HCEC 1CT (cell line): ENCODE results near the gene CD46.

Experiments used
- DNase-seq: peaks from one replicate; pipeline ENCODE4 v3.0.0-alpha.2; 2017

CD46 gene

DNA sequence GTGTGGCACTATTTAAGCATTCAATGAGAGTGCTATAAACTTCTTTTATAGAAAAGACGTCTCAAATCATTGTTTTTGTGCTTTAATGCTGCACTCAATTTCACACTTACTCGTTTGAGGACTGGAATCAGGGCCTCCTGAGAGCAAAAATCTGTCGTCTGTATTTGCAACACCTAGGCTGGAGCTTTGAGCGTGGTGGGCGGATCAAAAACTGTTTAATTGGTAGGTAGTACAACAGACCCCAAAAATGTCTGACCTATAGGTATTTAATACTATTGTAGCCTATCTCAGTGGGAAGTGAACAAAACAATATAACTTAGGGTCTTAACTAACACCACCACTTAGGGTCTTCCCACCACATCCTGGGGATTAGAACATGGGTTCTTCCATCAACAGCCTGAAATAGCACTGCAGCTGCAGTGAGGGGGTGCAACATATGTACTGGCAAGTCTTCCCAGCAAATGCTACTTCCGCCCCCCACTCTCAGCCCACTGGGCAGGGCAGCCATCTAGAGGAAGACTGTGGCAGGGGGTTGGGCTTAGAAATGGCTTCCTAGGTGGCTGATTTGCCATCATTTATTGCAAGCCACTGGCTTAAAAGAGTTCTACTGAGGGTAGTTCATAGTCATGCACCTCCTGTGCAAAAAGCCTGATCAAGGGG lies 48.3 kb downstream of the CD46 start:
- DNase-seq = no peak

DNA sequence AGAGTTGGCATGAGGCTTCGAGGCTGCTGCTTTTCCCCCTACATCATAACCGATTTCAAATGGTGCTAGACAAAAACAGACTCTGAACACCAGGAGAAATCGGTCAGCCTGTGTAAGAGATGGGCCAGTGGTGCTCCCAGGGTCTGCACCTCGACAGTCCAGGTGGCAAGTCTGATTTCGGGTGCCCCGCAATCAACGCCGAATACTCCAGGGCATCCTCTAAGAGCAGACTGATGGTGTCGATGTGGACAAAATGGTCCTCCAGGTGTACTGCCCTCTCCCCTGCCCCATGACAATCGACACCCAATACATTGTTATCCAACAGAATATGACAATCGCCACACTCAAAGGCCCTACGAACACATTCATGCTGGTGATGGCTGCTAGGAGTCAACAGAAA lies 50.0 kb downstream of the CD46 start:
- no peak for DNase-seq

DNA sequence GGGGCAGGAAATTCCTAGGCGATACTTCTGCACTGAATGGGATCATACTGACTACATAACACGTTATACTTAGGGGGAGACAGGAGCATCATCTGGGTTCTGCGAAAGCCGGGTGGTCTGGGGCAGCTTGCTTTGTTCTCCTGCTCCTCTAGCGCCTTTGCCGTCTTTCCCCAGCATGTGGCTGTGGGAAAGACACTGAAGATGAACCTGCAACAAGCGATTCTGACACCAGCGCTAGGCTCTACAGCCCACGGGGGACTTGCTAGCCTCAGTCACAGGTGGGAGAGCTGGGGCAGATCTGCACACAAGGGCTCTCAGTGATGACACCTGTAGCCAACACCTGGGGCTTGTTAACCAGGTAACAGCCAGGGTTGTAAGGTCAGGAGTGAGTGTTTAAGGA lies 51.8 kb downstream of the CD46 start:
- no peak for DNase-seq

DNA sequence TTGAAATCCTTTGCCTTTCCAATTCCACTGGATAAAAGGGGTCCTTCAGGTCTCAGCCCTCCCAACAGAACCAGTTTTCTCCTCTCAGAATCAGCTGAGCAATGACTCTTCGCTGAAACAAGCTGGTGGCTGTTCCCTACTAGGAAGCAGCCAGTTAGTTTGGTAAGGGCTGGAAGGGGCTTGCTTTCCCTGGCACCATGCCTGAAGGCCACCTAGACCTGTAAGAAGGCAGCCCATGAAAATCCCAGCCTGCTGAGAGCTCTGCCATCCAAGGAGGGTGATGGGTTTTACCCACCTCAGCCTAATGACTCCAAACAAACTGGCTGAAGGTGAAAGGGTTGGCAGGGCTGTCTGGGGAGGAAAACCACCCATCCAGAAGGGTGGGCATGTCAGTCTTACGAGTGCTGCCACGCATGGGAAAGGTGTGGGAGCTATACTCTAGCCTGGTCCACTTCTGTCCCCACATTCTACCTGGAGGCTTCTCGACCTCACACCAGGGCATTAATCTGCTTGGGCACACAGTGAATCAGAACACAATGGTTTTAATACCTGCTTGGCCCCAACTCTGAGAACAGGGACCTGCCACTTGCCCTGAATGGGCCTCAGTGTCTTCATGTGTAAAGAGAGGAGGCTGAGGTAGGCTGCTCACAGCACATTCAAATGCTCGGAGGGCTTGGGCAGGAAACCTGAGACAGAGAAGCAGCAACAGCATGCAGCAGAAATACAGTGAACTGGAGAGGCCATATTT lies 53.0 kb downstream of the CD46 start:
- no peak for DNase-seq

DNA sequence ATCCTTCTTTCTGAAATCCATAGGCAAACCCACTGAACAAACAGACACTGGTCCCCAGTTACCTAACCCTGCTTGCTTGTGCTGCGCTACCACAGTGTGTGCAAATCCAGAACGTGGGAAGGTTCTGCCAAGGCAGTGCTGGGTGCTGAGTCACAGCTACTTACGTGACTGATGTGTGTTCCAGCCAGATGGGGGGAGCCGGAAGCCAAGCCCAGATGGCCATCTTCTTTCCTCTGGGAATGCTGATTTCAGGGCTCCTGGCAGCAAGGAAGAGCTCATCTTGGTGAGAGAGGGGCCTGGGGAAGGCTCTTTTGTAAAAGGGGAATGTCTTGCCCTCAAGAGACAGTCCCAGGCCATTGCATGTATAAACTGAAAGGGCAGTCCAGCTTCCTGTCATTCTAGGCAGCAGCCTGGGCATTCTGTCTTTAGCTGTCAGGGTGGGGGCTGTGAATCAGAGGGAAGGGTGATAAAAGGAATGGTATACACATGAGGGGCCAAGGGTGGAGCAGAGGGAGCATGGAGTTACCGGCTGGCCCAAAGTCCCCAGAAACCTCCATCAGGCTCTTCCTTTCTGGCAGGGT lies 54.1 kb downstream of the CD46 start:
- DNase-seq = peak; percentile 98

DNA sequence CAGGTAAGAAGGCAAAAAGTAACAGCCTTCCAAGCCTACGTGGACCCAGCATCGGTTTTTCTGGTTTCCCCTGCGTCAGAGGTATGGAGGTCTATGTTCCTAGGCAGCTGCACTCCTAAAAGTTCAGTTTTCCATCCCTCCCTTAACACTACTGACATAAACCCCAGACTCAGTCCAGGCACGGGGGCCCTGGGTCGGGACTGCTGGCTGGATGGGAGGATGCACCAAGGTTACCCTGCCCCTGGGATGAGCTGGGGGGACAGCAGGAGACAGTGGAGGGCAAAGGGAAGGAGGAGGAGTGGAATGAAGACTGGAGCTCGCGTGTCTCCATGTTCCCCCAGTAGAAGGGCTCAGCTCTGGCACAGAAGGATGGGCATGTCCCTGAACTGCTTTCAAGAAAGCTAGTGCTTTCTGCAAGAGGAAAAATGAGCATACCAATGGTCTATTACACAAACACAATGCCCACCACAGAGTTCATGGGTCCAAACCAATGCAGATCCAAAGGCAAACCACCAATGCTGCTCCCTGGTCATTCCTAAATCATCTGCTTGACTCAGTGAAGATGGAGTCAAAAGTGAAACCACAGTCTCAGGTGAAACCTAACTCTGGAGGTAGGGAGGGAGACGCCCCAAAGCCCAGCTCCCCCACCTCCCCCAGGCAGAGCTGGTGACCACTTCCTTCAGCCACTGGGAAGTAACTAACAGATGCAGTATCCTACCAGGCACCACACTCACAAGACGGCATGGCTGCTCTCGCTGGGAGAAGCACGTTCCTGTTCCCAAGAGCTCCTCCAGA lies 54.9 kb downstream of the CD46 start:
- peak; percentile 37 for DNase-seq

DNA sequence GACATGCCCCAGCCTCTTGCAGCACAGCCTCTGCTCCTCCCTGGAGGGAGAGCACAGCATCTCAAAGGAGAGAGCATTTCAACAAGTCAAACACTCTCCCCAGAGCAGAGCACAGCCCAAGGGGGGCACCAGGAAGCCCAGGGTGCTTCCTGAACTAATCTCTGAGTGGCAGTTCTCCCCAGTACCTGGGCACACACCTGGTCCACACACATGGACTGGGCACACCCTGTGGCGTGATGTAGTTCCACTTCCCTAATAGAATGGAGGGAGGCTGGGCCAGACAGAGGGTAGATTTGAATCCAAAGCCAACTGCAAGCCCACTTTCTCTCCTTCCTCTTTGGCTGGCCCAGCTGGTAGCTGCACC lies 55.5 kb downstream of the CD46 start:
- no peak for DNase-seq

DNA sequence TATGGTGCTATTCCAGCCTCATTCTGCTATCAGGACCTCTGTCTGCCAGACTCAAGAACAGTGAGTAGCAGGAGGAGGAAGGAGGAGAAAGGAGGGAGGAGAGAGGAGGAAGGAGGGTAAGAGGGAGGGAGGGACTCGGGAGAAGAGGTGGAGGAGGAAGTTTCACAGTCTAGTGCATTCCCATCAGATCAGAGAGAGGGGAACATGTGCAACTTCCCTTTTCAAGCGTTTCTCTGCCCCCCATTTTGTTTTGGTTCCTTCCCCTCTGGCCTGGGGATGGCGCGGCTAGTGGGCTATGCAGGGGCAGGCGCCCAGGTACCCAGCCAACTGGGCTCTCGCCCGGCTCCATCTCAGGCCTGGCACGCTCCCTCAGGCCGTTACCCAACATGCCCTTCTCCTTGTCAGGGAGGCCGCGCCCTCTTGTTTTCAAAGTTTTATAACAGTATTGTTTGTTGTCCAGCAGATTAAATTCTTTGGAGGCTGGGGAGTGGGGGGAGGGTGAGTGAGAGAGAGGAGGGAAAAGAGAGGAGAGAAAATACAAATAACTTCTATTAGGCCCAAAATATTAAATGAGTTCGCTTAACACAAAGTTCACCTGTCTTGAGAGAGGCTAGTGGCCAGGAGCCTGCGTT lies 56.0 kb downstream of the CD46 start:
- DNase-seq = no peak

DNA sequence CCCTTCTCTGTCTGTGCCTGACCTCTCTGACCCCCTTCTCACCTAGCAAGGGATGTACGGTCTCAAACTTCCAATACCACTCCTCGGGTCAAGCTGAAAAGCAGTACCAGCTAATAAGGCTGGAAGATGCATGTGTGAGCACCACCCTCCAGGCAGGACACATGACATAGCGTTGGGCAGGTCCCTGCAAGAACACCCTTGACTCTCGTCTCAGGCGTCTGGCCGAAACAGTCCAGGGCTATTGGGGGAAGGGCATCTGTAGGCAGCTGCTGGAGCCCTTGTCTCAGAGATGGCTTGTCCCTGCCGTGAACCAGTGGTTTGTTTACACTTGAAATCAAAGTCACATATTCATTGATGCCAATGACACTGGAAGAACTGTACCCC lies 56.5 kb downstream of the CD46 start:
- no peak for DNase-seq

DNA sequence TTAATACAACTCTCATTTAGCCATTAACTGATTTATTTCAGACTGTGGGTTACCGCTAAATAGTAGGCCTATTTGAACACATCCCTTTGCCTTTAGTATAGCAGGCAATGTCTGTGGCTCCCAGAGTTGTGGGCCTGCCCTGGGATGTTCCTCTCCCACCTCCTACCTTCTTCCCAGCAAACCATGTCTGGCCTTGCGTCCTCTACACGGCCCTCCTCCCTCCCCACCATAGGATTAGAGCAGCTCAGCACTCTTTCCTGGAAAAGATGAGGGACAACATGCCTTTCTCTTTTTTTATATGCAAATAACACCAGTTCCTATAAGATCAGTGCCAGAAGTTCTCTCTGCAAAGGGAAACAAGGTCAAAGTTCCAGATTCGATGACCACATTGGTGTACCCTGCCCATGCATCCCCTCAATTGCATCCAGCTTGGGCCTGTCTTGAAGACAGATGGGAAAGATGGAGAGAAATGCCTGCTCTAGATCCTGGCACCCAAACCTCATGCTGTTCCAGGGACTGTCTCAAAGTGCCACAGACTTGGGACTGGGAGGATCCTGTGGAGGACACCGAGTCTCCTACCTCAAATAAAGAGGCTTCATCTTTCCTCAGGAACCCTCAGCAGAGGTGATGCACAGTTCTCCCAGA lies 57.2 kb downstream of the CD46 start:
- DNase-seq = no peak

DNA sequence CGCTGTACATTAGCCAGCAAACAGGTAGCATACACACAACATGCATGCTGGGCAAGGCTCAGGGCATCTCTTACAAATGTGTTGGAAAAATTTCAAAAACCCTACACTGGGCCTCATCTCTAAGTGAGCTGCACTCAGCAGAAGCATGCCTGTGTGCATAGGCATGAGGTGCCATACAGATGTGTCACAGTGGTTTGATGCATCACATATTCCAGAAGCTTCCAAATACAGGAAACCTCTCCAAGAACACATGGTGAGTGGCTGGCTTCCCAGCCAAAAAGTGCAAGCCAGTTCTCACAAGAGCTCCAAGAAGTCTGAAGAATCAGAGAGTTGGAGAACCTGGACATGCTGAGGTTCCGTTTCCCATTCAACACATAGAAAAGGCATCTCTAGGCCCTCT lies 58.3 kb downstream of the CD46 start:
- peak; percentile 65 for DNase-seq

DNA sequence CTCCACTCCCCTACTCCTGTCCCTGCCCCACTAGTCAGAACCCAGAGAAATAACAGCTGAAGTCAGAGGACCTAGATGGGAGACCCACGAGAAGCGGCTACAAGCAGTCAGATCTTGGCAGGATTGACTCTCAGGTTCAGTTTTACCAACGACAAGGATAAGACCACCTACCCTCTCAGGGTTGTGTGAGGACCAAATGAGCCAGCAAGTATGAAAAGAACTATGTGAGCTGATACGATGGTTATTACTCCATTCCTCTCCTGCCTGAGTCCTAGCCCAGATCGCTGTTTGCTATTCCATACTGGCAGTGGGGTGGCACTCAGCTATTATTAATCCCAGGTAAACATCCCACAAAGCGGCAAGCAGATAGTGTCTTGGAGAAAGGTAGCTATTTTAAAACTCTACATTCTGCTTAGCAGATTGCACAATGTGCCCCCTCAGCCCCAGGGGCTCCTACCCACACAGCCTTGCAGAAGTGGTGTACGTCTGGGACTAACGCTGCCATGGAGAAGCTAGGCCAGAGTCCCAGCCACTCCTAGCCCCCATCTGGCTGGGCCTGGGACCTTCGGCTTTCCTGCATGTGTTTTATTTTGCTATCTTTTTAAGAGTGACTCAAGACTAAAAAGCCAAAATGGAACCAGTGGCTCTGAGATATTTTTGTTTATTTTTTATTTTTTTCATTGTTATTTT lies 58.9 kb downstream of the CD46 start:
- no peak for DNase-seq

DNA sequence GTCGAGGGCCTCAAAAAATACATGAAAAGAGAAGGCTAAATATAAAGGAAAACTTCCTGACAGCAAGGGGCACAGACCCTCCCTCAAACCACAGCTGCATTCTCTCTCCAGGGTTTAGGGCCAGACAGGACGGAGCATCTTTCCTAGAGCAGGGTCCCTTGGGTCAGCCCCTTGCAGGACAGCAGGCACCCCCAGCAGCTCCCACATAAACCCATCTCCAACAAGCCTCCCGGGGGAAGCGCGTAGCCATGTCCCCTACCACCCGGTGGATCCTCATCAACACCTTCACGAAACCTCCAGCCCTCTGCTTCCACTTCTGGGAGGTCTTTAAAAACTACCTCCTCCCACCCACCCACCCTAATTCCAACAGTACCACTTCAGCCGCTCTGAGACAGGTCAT lies 59.5 kb downstream of the CD46 start:
- no peak for DNase-seq

DNA sequence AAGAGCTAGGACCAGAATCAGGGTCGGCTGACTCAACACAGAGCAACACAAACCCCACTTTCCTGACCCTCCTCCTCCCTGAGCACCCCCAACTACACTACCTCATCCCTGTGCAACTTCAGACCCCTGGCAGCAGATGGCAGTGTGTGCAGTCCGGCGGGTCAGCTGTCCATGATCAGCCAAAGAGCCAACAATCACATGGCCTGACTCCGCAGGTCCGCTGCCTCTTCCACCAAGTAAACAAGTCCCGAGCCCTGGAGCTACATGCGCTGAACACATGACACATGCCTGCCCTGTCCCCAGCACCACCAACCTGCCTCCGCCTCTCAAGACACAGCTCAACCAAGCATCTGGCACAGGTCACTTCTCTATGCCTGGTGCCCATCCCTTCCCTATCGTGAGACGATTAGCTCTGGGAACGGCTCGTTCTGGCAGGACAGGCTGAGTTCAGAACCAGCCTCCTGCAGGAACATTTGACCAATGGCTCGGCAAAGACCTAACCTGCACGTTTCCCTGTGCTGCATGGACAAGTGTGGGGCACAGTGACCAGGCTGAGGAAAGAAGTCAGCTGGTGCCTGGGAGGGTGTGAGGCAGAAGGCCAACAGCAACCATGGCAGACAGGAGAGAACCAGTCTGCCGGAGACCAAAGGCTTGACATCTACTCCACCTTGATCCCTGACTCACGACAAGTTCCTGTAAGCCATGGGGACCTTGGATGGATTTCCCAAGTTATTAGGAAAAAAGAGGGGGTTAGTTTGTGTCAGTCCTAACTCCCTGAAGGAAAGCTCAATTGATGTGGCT lies 60.3 kb downstream of the CD46 start:
- DNase-seq = peak; percentile 34

DNA sequence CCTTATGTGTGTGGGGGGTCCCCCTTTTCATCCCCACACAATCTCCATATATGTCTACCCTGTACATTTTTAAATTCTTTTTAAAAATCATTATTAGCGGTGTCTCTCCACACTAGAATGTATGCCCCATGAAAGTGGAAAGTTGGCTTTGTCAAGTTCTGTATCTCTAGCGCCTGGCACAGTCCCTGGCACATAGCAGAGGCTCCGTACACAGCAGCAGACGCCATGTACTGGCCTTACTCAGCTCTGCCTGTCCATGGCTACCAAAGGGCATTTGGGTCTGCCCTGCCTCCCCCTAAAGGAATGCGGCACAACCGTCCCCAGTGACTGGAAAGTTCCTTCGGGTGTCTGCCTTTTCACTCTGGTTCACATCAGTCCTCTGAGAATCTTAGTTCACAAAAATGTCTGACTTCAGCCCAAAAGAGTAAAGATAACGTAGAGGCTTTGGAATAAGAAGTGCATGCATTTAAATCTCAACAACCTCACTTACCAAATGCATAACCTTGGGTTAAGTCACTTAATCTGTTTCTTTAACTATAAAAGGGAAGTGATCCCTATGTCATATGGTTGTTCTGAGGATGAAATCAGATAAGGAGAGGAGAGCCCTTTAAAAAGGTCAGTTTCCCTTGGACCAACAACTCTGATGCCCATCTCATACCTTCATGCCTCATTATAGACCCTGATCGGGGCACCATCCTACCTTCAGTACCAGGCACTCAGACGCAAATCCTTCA lies 61.1 kb downstream of the CD46 start:
- no peak for DNase-seq

DNA sequence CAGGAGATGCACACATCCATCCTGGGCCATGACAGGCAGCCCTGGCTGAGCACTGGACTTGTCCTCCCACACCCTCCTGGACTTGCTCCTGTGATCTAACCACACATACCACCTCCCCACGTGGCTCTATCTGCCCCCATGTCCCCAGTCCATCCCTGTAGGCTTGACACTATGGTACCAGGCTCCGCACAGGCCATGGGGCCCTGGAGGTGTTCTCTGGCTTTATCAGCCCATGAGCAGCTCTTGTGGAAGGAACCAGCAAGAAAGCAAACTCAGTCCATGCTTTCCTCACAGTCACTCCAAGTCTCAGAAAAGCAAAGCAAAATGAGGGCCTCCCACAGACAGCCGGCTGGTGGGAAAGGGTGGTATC lies 61.6 kb downstream of the CD46 start:
- DNase-seq = no peak

DNA sequence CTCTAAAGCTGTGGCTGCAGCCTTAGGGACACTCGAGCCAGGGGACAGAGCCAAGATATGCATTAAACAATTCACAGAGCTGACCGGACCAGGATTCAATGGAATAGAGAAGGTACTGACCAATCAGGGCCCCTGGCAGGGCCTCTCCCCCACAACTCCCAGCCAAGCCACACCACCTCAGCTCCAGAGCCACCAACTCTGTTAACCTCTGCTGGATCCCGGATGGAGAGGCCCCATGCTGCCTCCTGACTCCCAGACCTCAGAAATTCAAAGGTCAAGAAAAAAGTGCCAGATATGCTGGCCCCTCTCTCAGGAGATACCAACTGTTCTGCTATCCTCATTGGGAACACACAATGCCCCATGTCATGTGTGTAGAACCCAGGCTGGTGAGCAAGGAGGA lies 62.1 kb downstream of the CD46 start:
- DNase-seq = no peak

DNA sequence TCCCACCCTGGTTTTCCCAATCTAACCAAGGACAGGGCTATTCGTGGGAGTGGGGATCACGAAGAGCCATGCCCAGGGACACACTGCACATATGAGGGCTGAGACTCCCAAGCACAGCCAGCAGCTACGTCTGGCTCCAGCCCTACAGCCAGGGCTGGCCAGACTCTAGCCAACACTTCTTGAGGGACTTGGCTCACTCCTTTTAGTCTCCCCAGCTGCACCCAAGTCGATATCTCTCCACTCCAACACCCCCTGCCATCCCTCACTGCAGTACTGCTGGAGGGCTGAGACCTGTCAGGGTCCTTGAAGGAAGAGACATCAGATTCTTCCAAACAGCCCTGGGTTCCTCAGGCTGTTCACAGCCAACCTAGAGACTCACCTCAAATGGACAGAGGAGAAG lies 62.6 kb downstream of the CD46 start:
- no peak for DNase-seq

DNA sequence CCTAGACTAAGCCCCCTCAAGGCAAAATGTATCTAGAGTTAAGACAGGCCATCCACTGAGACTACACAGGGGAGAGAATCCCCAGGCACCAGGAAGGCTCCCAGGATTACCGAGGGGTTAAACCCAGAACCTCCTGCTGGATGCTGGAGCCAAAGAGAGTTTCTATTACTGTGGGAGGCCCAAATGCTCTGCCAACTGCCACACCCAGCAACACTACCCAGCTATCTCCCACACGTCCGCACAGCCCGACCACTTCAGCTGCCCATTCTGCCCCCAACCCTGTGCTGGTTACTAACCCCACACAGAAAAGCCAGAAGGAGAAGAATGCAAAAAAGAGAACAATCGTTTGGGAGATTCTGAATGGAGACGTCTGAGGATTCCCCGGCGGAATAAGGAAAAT lies 63.6 kb downstream of the CD46 start:
- no peak for DNase-seq

DNA sequence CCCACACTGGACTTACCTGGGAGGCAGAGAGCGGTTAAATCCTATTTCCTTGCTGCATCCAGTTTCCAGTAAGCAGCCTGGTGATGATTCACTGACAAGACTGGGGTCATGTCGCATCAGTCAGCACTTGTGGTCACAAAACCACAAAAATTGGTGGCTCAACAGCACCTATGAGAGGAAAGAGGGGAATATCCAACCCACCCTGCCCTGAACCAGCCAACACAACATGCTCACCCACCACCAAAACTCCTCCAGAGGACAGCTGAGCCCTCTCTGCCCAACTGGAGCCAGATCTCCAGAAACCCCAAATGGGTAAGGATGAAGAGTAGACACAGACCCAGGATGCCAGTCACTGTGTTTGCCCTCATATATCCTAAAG lies 64.0 kb downstream of the CD46 start:
- peak; percentile 43 for DNase-seq

DNA sequence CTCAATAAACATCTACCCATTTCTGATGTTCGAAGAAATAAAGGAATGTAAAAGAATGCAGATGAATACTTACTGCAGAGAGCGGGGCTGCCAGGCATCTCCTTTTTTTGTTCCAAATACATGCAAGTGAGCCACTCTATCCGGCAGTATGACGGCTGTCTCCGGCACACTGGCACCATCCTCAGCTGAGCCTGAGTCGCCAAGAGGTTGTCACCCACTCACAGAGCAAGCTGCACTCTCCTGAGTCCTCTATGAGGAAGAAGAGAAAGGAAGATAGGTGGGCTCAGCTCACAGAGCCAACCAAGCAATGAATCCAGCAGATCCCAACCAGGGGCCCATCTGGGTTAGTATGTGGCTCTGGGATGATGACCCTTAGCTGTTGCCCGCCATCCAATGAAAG lies 65.3 kb downstream of the CD46 start:
- no peak for DNase-seq
